HG03571 (cell line): Measurements from ENCODE around the gene GRHPR.
"Not testable (repeated sequence)": the region's sequence is repeated elsewhere in the genome, so short reads cannot be mapped to it uniquely, and the experiment has no call there.

Experiments used
- ATAC-seq: cut with Tn5 transposase; IDR thresholded peaks from one replicate; pipeline ENCODE4 v1.9.1; 2021; ENCODE audit not compliant: unreplicated experiment

GRHPR gene

GRCh38 chr9:37444890-37445289, 22.4 kb downstream of the GRHPR start:
- ATAC-seq = no peak

- no peak for ATAC-seq
Measured at GRCh38 chr9:37445832-37446231, 23.3 kb downstream of the GRHPR start.

- no peak for ATAC-seq
Measured at GRCh38 chr9:37446401-37446800, 23.9 kb downstream of the GRHPR start.

- no peak for ATAC-seq
Measured at GRCh38 chr9:37447111-37447510, 24.6 kb downstream of the GRHPR start.

GRCh38 chr9:37449862-37450632, 27.6 kb downstream of the GRHPR start:
- no peak for ATAC-seq

GRCh38 chr9:37451628-37452027, 29.1 kb downstream of the GRHPR start:
- no peak for ATAC-seq

- no peak for ATAC-seq
Measured at GRCh38 chr9:37452611-37453010, 30.1 kb downstream of the GRHPR start.

- no peak for ATAC-seq
Measured at GRCh38 chr9:37453827-37454226, 31.3 kb downstream of the GRHPR start.

GRCh38 chr9:37454238-37454637, 31.7 kb downstream of the GRHPR start:
- ATAC-seq = no peak

GRCh38 chr9:37455884-37456647, 33.6 kb downstream of the GRHPR start:
- ATAC-seq = no peak

GRCh38 chr9:37456817-37457216, 34.3 kb downstream of the GRHPR start:
- ATAC-seq = no peak

- ATAC-seq = no peak
Measured at GRCh38 chr9:37464006-37464405, 41.5 kb downstream of the GRHPR start.

GRCh38 chr9:37464426-37465248, 42.1 kb downstream of the GRHPR start:
- peak; percentile 19 for ATAC-seq

GRCh38 chr9:37465249-37466036, 42.9 kb downstream of the GRHPR start, which contains the start of gene ZBTB5:
ZBTB5 (minus strand) TSS chr9:37465450; CDS start chr9:37442551, 22,899 bp downstream.
- ATAC-seq = peak; percentile 79

GRCh38 chr9:37466037-37466709, 43.7 kb downstream of the GRHPR start:
- ATAC-seq = peak; percentile 12

GRCh38 chr9:37467530-37467929, 45.0 kb downstream of the GRHPR start:
- not testable (repeated sequence) for ATAC-seq

GRCh38 chr9:37468620-37469019, 46.1 kb downstream of the GRHPR start:
- ATAC-seq = no peak

- ATAC-seq = no peak
Measured at GRCh38 chr9:37471942-37472684, 49.6 kb downstream of the GRHPR start.

GRCh38 chr9:37473982-37474381, 51.5 kb downstream of the GRHPR start:
- ATAC-seq = not testable (repeated sequence)
